GM12892 (cell line): ENCODE results near the gene LEMD3.

Source experiments
- POLR2A ChIP-seq: IDR thresholded peaks from 2 replicates; pipeline ENCODE4 v1.6.1; 2011; ENCODE audit warnings: low read depth, low read length, control low read depth
- POLR2AphosphoS5 ChIP-seq: IDR thresholded peaks from 2 replicates; pipeline ENCODE4 v1.6.1; 2011; ENCODE audit warnings: low read depth, low read length, control low read depth
- TAF1 ChIP-seq: IDR thresholded peaks from 2 replicates; pipeline ENCODE4 v1.6.1; 2011; ENCODE audit warnings: low read depth, mild to moderate bottlenecking, control low read depth, low read length, borderline replicate concordance

DNA sequence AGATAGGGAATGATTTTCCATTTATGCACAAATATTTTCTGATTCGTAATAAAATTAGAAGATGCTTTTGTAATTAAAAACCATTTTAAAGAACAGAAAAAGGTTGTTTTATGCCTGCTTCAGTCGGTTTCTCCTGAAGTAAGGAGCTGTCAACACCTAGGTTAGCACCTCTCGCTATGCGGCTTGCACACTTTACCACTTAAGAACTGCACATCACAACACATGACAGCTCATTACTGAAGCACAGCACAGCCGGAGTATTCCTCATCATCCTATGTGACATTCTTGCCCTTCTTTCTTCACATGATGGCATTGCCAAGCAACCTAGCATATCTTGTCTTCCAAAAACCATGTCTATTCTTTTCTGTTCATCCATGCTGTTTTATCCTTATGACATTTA lies 42.9 kb upstream of the LEMD3 start:
- no peak for TF ChIP-seq POLR2A
- TF ChIP-seq POLR2AphosphoS5: no peak
- TF ChIP-seq TAF1: no peak
